Measurements from ENCODE around the gene DNTT.

Gene DNTT

DNA sequence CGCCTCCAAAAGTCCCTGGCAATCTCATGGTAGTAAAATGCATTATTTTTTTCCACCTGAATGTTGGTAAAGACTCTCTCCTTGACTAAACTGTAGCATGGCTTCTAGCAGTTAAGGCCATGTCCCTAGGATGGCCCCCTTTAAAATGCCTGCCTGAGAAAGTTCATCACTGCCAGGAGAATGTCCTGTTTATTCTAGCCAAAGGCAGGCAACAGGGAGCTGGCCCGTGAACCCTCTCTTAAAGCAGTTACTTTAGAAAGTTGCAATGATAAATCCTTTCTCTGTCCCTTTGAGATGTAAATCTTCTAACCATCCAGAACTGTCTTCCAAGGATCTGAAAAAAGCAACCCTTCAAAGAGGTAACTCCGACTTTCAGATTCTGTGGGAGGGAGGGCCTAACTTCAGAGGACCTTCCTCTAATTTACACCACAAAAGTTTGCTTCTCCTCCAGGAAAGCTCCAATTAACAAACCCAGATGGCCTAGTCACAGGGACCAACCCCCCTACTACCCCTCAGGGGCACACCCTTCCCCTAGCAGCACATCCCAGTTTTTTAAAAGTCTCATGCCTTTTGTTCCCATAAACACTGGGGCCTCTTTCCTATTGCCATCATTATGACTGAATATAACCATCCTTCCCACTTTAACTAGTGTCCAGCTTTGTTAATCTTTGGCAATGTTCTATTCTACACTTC lies 5.5 kb downstream of the DNTT start:
- CTCF ChIA-PET: interaction anchor here (0.7 to 1.1 kb wide), 3 partner anchors 16 to 80 kb away, joined by 3 to 5 read pairs (median 5); no protein-coding TSS in a partner anchor
- no peak for TF ChIP-seq ZNF202 (tag by site-specific recombination; IDR thresholded peaks at IDR 0.05; ENCODE audit: borderline replicate concordance)
- no peak for TF ChIP-seq SETDB1 (IDR thresholded peaks at IDR 0.05; ENCODE audit: insufficient read length, low read length)
- TF ChIP-seq, protein P1, sequence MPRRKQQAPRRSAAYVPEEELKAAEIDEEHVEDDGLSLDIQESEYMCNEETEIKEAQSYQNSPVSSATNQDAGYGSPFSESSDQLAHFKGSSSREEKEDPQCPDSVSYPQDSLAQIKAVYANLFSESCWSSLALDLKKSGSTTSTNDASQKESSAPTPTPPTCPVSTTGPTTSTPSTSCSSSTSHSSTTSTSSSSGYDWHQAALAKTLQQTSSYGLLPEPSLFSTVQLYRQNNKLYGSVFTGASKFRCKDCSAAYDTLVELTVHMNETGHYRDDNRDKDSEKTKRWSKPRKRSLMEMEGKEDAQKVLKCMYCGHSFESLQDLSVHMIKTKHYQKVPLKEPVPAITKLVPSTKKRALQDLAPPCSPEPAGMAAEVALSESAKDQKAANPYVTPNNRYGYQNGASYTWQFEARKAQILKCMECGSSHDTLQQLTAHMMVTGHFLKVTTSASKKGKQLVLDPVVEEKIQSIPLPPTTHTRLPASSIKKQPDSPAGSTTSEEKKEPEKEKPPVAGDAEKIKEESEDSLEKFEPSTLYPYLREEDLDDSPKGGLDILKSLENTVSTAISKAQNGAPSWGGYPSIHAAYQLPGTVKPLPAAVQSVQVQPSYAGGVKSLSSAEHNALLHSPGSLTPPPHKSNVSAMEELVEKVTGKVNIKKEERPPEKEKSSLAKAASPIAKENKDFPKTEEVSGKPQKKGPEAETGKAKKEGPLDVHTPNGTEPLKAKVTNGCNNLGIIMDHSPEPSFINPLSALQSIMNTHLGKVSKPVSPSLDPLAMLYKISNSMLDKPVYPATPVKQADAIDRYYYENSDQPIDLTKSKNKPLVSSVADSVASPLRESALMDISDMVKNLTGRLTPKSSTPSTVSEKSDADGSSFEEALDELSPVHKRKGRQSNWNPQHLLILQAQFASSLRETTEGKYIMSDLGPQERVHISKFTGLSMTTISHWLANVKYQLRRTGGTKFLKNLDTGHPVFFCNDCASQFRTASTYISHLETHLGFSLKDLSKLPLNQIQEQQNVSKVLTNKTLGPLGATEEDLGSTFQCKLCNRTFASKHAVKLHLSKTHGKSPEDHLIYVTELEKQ (tag by site-specific recombination; IDR thresholded peaks at IDR 0.05; ENCODE audit: borderline replicate concordance): no peak
- no peak for TF ChIP-seq ZNF324 (tag by site-specific recombination; IDR thresholded peaks at IDR 0.05)
- no peak for TF ChIP-seq TCF7L2 (IDR thresholded peaks at IDR 0.05; ENCODE audit: borderline replicate concordance, low read depth, low read length)
- Histone ChIP-seq H3K27ac (ENCODE audit: extremely low read depth, low read depth, low read length) (no peak overlapping the region), H3K4me3 (ENCODE audit: low read depth, low read length) (no peak overlapping the region), H3K36me3 (ENCODE audit: control insufficient read depth in 2 of 2, insufficient read depth in 1 of 2, low read length in 2 of 2) (no peaks in the 10 kb centered on the region), H3K9me3 (ENCODE audit: control insufficient read depth, insufficient read depth, low read depth, low read length) (no peaks in the 10 kb centered on the region), H3K4me1 (ENCODE audit: control insufficient read depth, insufficient read depth, low read length) (no peaks in the 10 kb centered on the region)
- POLR2A ChIA-PET: no interaction called here

DNA sequence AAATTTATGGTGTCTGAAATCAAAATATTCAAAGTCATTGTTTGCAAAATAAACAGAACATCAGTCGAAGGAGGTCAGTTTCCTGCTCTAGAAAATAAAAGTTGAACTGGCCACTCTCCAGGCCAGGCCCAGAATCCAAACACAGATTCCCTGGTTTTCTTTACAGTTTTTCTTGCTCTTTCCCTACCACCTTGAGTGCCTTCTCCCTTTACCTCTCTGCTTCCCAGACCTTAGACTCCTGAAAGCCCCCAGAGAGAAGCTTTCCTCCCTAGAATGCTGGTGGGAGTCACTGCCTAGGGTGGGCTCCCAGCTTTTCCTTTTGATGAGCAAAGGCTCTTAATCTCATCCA lies 6.1 kb downstream of the DNTT start:
- CTCF ChIA-PET: interaction anchor here (0.7 to 1.5 kb wide), 4 partner anchors 16 to 81 kb away, joined by 3 to 5 read pairs (median 4); no protein-coding TSS in a partner anchor
- no peak for TF ChIP-seq ZSCAN23 (tag by site-specific recombination; IDR thresholded peaks at IDR 0.05)
- TF ChIP-seq, protein P2, sequence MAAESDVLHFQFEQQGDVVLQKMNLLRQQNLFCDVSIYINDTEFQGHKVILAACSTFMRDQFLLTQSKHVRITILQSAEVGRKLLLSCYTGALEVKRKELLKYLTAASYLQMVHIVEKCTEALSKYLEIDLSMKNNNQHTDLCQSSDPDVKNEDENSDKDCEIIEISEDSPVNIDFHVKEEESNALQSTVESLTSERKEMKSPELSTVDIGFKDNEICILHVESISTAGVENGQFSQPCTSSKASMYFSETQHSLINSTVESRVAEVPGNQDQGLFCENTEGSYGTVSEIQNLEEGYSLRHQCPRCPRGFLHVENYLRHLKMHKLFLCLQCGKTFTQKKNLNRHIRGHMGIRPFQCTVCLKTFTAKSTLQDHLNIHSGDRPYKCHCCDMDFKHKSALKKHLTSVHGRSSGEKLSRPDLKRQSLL (tag by site-specific recombination; IDR thresholded peaks at IDR 0.05): no peak
- 0 out of 2 replicates have a peak, but pooled peaks have one; percentile 19 for TF ChIP-seq ZNF335 (tag by site-specific recombination; conservative IDR thresholded peaks at IDR 0.05)
- TF ChIP-seq ZBTB20 (tag by site-specific recombination; IDR thresholded peaks at IDR 0.05): peak; percentile 55; the same call in 1 of the 2 replicates
- H3K9me3 ChIP-seq (ENCODE audit: control insufficient read depth, insufficient read depth, low read depth, low read length): no peaks in the 10 kb centered on the region
- POLR2A ChIA-PET: no interaction called here
- H3K36me3 ChIP-seq (ENCODE audit: control insufficient read depth in 2 of 2, insufficient read depth in 1 of 2, low read length in 2 of 2): no peaks in the 10 kb centered on the region
- H3K27ac ChIP-seq (ENCODE audit: extremely low read depth, low read depth, low read length): no peak overlapping the region
- no peaks in the 10 kb centered on the region for H3K4me1 ChIP-seq (ENCODE audit: control insufficient read depth, insufficient read depth, low read length)
- no peak overlapping the region for H3K4me3 ChIP-seq (ENCODE audit: low read depth, low read length)

DNA sequence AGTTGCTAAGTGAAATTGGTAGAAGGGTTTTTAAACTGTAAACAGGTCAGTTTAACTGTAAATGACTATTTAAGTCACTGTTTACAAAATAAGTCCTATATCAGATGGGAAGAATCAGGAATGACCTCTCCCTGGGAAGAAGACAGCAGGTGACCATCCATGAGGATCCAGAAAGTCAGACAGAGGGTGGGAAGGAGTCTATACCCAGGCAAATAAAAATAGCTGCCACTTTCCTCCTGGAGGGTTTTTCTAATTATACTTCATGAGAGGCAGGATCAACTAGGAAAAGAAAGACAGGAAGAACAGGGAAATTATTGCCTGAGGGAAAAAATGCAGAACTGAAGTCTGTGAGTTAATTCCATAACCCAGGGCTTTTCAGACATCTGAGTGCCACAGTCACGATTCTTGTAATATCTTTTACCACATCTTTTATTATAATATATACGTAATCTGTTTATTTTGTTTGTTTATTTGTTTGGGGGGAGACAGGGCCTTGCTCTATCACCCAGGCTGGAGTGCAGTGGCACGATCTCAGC lies 7.0 kb downstream of the DNTT start:
- Histone ChIP-seq H3K4me1 (ENCODE audit: control insufficient read depth, insufficient read depth, low read length) (no peaks in the 10 kb centered on the region), H3K36me3 (ENCODE audit: control insufficient read depth in 2 of 2, insufficient read depth in 1 of 2, low read length in 2 of 2) (no peaks in the 10 kb centered on the region), H3K27ac (ENCODE audit: extremely low read depth, low read depth, low read length) (no peak overlapping the region), H3K4me3 (ENCODE audit: low read depth, low read length) (no peak overlapping the region), H3K9me3 (ENCODE audit: control insufficient read depth, insufficient read depth, low read depth, low read length) (no peaks in the 10 kb centered on the region)
- CTCF ChIA-PET: interaction anchor here (0.7 to 1.5 kb wide), 2 partner anchors 26 to 85 kb away, joined by 3 read pairs; no protein-coding TSS in a partner anchor
- POLR2A ChIA-PET: no interaction called here
- TF ChIP-seq MEIS1 (CRISPR knock-in tag; IDR thresholded peaks at IDR 0.05; ENCODE audit: borderline replicate concordance) (no peak), GLI4 (tag by site-specific recombination; IDR thresholded peaks at IDR 0.05) (no peak), EGR2 (tag by site-specific recombination; IDR thresholded peaks at IDR 0.05; ENCODE audit: low read depth) (no peak), ZNF416 (tag by site-specific recombination; IDR thresholded peaks at IDR 0.05) (no peak), ZFP69B (tag by site-specific recombination; IDR thresholded peaks at IDR 0.05) (no peak), ZNF157 (tag by site-specific recombination; IDR thresholded peaks at IDR 0.05) (no peak), ZNF792 (tag by site-specific recombination; IDR thresholded peaks at IDR 0.05) (no peak), ZNF837 (tag by site-specific recombination; IDR thresholded peaks at IDR 0.05) (no peak), SP7 (tag by site-specific recombination; IDR thresholded peaks at IDR 0.05) (no peak)
- TF ChIP-seq, protein P3, sequence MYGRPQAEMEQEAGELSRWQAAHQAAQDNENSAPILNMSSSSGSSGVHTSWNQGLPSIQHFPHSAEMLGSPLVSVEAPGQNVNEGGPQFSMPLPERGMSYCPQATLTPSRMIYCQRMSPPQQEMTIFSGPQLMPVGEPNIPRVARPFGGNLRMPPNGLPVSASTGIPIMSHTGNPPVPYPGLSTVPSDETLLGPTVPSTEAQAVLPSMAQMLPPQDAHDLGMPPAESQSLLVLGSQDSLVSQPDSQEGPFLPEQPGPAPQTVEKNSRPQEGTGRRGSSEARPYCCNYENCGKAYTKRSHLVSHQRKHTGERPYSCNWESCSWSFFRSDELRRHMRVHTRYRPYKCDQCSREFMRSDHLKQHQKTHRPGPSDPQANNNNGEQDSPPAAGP (tag by site-specific recombination; IDR thresholded peaks at IDR 0.05): no peak
- TF ChIP-seq, protein P4, sequence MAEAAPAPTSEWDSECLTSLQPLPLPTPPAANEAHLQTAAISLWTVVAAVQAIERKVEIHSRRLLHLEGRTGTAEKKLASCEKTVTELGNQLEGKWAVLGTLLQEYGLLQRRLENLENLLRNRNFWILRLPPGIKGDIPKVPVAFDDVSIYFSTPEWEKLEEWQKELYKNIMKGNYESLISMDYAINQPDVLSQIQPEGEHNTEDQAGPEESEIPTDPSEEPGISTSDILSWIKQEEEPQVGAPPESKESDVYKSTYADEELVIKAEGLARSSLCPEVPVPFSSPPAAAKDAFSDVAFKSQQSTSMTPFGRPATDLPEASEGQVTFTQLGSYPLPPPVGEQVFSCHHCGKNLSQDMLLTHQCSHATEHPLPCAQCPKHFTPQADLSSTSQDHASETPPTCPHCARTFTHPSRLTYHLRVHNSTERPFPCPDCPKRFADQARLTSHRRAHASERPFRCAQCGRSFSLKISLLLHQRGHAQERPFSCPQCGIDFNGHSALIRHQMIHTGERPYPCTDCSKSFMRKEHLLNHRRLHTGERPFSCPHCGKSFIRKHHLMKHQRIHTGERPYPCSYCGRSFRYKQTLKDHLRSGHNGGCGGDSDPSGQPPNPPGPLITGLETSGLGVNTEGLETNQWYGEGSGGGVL (tag by site-specific recombination; IDR thresholded peaks at IDR 0.05): no peak
- TF ChIP-seq, protein P5, sequence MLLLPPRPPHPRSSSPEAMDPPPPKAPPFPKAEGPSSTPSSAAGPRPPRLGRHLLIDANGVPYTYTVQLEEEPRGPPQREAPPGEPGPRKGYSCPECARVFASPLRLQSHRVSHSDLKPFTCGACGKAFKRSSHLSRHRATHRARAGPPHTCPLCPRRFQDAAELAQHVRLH (tag by site-specific recombination; IDR thresholded peaks at IDR 0.05): no peak
- TF ChIP-seq, protein P6, sequence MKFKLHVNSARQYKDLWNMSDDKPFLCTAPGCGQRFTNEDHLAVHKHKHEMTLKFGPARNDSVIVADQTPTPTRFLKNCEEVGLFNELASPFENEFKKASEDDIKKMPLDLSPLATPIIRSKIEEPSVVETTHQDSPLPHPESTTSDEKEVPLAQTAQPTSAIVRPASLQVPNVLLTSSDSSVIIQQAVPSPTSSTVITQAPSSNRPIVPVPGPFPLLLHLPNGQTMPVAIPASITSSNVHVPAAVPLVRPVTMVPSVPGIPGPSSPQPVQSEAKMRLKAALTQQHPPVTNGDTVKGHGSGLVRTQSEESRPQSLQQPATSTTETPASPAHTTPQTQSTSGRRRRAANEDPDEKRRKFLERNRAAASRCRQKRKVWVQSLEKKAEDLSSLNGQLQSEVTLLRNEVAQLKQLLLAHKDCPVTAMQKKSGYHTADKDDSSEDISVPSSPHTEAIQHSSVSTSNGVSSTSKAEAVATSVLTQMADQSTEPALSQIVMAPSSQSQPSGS (tag by site-specific recombination; IDR thresholded peaks at IDR 0.05; ENCODE audit: low read depth): no peak

Data from HEK293 (cell line).